HepG2 (cell line): ENCODE data around the gene TFPI. TPM values are rescaled to one million over a fixed set of nuclear protein-coding genes. Genes with fewer than 3 reads are reported as not detected.

Experiments used
- AHR ChIP-seq: IDR thresholded peaks from 2 replicates; pipeline ENCODE4 v1.6.1; 2018; ENCODE audit warnings: missing genetic modification reagents, missing compliant biosample characterization
- BCL6 ChIP-seq: IDR thresholded peaks from 2 replicates; pipeline ENCODE4 v1.6.1; 2016; ENCODE audit warnings: missing genetic modification reagents, missing compliant biosample characterization
- HNRNPLL ChIP-seq: fragments of 200-400 bp; formaldehyde crosslinking; IDR thresholded peaks from 2 replicates; pipeline ENCODE4 v1.6.1; 2017; ENCODE audit warnings: mild to moderate bottlenecking, low read depth, low read length; ENCODE audit not compliant: poor library complexity, severe bottlenecking
- POGZ ChIP-seq: sonication (generic); formaldehyde crosslinking; IDR thresholded peaks from 2 replicates; pipeline ENCODE4 v1.4.0; 2020; ENCODE audit warnings: mild to moderate bottlenecking, missing genetic modification reagents
- ZBTB21 ChIP-seq: sonication (generic); formaldehyde crosslinking; IDR thresholded peaks from 2 replicates; pipeline ENCODE4 v1.4.0; 2020; ENCODE audit warnings: missing genetic modification reagents
- ZMYM4 ChIP-seq: sonication (generic); formaldehyde crosslinking; IDR thresholded peaks from 2 replicates; pipeline ENCODE4 v1.8.1; 2023; ENCODE audit warnings: mild to moderate bottlenecking, missing genetic modification reagents
- ZNF207 ChIP-seq: fragments of 450-650 bp; IDR thresholded peaks from 2 replicates; pipeline ENCODE4 v1.6.1; 2016; ENCODE audit warnings: antibody characterized with exemption, borderline replicate concordance
- ZNF3 ChIP-seq: IDR thresholded peaks from 2 replicates; pipeline ENCODE4 v1.7.0; 2017; ENCODE audit warnings: inconsistent platforms
- ZNF354B ChIP-seq: sonication (generic); formaldehyde crosslinking; IDR thresholded peaks from 2 replicates; pipeline ENCODE4 v1.8.0; 2022; ENCODE audit warnings: mild to moderate bottlenecking, missing genetic modification reagents
- ZNF430 ChIP-seq: sonication (generic); formaldehyde crosslinking; IDR thresholded peaks from 2 replicates; pipeline ENCODE4 v1.9.0; 2021; ENCODE audit warnings: mild to moderate bottlenecking, missing genetic modification reagents
- ZNF709 ChIP-seq: sonication (generic); formaldehyde crosslinking; IDR thresholded peaks from 2 replicates; pipeline ENCODE4 v1.5.0; 2020; ENCODE audit warnings: mild to moderate bottlenecking, missing genetic modification reagents
- ZNF780A ChIP-seq: sonication (generic); formaldehyde crosslinking; IDR thresholded peaks from 2 replicates; pipeline ENCODE4 v1.8.0; 2022; ENCODE audit warnings: mild to moderate bottlenecking, missing genetic modification reagents, moderate library complexity
- ZNF850 ChIP-seq: sonication (generic); formaldehyde crosslinking; conservative IDR thresholded peaks from 2 replicates; pipeline ENCODE4 v1.9.0; 2021; ENCODE audit warnings: mild to moderate bottlenecking, missing genetic modification reagents
- ZSCAN25 ChIP-seq: sonication (generic); formaldehyde crosslinking; IDR thresholded peaks from 2 replicates; pipeline ENCODE4 v1.8.0; 2022; ENCODE audit warnings: mild to moderate bottlenecking, missing genetic modification reagents
- ZZZ3 ChIP-seq: sonication (generic); formaldehyde crosslinking; IDR thresholded peaks from 2 replicates; pipeline ENCODE4 v1.4.0; 2020; ENCODE audit warnings: missing genetic modification reagents, mild to moderate bottlenecking, borderline replicate concordance
- polyA plus RNA-seq, 8 experiments: library from polyadenylated mRNA; depleted of rRNA in 3 of 8; stranded (reverse) in 7 of 8; unstranded in 1 of 8; fragments of >200 nt; fragmentation: Illumina TruSeq in 4 of 8; extraction: Trizol in 4 of 8; gene quantifications; 2 replicates each; pipeline versions ENCODE4 v1.2.1 to v1.2.3, GENCODE V29; 2011 to 2016; ENCODE audit warnings: low read depth in 4 of 8, missing spikeins in 1 of 8, mixed read lengths in 1 of 8; ENCODE audit not compliant: insufficient read depth in 1 of 8
- total RNA-seq, 5 experiments: library from RNA; depleted of rRNA; stranded (reverse); fragments of >200 nt; fragmentation: Illumina TruSeq; extraction: Trizol; gene quantifications; 2 replicates each; pipeline ENCODE4 v1.2.3, GENCODE V29; 2016; ENCODE audit warnings: low read depth in 1 of 5
- TF ChIP-seq, protein P1 (sequence below): sonication (generic); formaldehyde crosslinking; IDR thresholded peaks from 2 replicates; pipeline ENCODE4 v1.5.0; 2020; ENCODE audit warnings: missing genetic modification reagents, mild to moderate bottlenecking, borderline replicate concordance
- TF ChIP-seq, protein P2 (sequence below): sonication (generic); formaldehyde crosslinking; IDR thresholded peaks from 2 replicates; pipeline ENCODE4 v1.9.0; 2021; ENCODE audit warnings: mild to moderate bottlenecking, missing genetic modification reagents
- TF ChIP-seq, protein P3 (sequence below): sonication (generic); formaldehyde crosslinking; IDR thresholded peaks from 2 replicates; pipeline ENCODE4 v1.8.1; 2022; ENCODE audit warnings: mild to moderate bottlenecking, missing genetic modification reagents

TFPI gene
- total and polyA plus RNA-seq, 2 of the 13 experiments (the other 11 are each of a cell fraction or from before 2014, with no cell fraction given), result 301 to 436 TPM

DNA sequence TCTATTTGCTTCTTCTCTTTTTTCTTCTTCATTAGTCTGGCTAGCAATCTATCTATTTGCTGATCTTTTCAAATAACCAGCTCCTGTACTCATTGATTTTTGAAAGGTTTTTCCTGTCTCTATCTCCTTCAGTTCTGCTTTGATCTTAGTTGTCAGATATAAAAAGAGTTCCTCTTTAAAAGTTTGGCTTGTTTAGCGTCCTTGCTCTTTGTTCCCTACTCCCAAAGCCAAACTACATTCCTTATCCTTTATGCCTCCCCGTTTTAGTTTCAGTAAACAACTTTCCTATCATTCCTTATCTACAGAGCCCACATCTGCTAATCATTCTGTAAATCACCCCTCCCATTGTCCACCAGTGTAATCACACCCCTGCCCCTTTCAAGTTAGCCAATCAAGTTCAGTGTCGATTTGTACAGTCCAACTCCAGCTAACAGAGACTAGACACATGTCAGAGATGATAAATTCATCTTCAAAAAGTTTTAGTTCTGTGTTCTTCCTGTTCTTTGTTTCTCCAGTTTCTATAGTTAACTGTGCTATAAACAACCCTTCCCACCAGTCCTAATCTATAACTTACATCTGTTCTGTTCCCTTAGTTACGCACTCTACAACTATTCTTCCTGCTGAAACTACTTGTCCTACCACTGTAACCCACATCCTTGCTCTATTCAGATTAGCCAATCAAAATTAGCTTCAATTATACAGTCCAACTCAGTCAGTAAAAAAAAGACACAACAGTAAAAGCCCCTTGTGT, 44.4 kb downstream of the TFPI start (continued):
- no peak; the same call in 1 of the 2 replicates for TF ChIP-seq AHR (CRISPR knock-in tag)
- TF ChIP-seq ZNF354B (CRISPR knock-in tag), result 0 out of 2 replicates have a peak, but pooled peaks have one; percentile 49
- TF ChIP-seq ZNF3 (CRISPR knock-in tag), result no peak
- TF ChIP-seq ZMYM4, result peak; percentile 86
- TF ChIP-seq, protein P1, sequence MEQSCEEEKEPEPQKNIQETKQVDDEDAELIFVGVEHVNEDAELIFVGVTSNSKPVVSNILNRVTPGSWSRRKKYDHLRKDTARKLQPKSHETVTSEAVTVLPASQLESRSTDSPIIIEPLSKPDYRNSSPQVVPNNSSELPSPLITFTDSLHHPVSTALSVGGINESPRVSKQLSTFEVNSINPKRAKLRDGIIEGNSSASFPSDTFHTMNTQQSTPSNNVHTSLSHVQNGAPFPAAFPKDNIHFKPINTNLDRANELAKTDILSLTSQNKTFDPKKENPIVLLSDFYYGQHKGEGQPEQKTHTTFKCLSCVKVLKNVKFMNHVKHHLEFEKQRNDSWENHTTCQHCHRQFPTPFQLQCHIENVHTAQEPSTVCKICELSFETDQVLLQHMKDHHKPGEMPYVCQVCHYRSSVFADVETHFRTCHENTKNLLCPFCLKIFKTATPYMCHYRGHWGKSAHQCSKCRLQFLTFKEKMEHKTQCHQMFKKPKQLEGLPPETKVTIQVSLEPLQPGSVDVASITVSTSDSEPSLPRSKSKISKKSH (CRISPR knock-in tag), result no peak
- no peak for TF ChIP-seq ZZZ3
- no peak for TF ChIP-seq ZNF207
- peak; percentile 63; the same call in 1 of the 2 replicates for TF ChIP-seq ZBTB21
- TF ChIP-seq, protein P2, sequence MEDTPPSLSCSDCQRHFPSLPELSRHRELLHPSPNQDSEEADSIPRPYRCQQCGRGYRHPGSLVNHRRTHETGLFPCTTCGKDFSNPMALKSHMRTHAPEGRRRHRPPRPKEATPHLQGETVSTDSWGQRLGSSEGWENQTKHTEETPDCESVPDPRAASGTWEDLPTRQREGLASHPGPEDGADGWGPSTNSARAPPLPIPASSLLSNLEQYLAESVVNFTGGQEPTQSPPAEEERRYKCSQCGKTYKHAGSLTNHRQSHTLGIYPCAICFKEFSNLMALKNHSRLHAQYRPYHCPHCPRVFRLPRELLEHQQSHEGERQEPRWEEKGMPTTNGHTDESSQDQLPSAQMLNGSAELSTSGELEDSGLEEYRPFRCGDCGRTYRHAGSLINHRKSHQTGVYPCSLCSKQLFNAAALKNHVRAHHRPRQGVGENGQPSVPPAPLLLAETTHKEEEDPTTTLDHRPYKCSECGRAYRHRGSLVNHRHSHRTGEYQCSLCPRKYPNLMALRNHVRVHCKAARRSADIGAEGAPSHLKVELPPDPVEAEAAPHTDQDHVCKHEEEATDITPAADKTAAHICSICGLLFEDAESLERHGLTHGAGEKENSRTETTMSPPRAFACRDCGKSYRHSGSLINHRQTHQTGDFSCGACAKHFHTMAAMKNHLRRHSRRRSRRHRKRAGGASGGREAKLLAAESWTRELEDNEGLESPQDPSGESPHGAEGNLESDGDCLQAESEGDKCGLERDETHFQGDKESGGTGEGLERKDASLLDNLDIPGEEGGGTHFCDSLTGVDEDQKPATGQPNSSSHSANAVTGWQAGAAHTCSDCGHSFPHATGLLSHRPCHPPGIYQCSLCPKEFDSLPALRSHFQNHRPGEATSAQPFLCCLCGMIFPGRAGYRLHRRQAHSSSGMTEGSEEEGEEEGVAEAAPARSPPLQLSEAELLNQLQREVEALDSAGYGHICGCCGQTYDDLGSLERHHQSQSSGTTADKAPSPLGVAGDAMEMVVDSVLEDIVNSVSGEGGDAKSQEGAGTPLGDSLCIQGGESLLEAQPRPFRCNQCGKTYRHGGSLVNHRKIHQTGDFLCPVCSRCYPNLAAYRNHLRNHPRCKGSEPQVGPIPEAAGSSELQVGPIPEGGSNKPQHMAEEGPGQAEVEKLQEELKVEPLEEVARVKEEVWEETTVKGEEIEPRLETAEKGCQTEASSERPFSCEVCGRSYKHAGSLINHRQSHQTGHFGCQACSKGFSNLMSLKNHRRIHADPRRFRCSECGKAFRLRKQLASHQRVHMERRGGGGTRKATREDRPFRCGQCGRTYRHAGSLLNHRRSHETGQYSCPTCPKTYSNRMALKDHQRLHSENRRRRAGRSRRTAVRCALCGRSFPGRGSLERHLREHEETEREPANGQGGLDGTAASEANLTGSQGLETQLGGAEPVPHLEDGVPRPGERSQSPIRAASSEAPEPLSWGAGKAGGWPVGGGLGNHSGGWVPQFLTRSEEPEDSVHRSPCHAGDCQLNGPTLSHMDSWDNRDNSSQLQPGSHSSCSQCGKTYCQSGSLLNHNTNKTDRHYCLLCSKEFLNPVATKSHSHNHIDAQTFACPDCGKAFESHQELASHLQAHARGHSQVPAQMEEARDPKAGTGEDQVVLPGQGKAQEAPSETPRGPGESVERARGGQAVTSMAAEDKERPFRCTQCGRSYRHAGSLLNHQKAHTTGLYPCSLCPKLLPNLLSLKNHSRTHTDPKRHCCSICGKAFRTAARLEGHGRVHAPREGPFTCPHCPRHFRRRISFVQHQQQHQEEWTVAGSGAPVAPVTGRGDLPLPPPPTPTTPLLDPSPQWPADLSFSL (CRISPR knock-in tag), result no peak; the same call in 1 of the 2 replicates
- TF ChIP-seq POGZ (CRISPR knock-in tag), result peak; percentile 54; the same call in 1 of the 2 replicates
- TF ChIP-seq HNRNPLL, result no peak
- TF ChIP-seq ZNF430 (CRISPR knock-in tag), result peak; percentile 78
- peak; percentile 95 for TF ChIP-seq BCL6 (CRISPR knock-in tag)
- TF ChIP-seq, protein P3, sequence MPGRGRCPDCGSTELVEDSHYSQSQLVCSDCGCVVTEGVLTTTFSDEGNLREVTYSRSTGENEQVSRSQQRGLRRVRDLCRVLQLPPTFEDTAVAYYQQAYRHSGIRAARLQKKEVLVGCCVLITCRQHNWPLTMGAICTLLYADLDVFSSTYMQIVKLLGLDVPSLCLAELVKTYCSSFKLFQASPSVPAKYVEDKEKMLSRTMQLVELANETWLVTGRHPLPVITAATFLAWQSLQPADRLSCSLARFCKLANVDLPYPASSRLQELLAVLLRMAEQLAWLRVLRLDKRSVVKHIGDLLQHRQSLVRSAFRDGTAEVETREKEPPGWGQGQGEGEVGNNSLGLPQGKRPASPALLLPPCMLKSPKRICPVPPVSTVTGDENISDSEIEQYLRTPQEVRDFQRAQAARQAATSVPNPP (CRISPR knock-in tag), result peak; percentile 62
- TF ChIP-seq ZNF709 (CRISPR knock-in tag), result 0 out of 2 replicates have a peak, but pooled peaks have one; percentile 32
- TF ChIP-seq ZNF780A (CRISPR knock-in tag), result no peak
- TF ChIP-seq ZNF850, result no peak
- TF ChIP-seq ZSCAN25, result peak; percentile 73; the same call in 1 of the 2 replicates
